HT1080 (cell line): ENCODE data around the gene SORCS2. TPM values are rescaled to one million over a fixed set of nuclear protein-coding genes. Genes with fewer than 3 reads are reported as not detected.

Source experiments
- DNase-seq: peaks from one replicate; pipeline ENCODE4 v3.0.0-alpha.2; 2015; ENCODE audit warnings: low read depth
- total RNA-seq: library from RNA; depleted of rRNA; stranded (reverse); fragments of >200 nt; shearing (Covaris generic); gene quantifications from 2 replicates; pipeline ENCODE4 v1.2.3, GENCODE V29; 2014

Gene SORCS2
- total RNA-seq, 1 experiment from 2014 or later, result 5.4 TPM

GRCh38 chr4:7399440-7400234 is 207.3 kb downstream of the SORCS2 start:
- DNase-seq, result no peak

DNA sequence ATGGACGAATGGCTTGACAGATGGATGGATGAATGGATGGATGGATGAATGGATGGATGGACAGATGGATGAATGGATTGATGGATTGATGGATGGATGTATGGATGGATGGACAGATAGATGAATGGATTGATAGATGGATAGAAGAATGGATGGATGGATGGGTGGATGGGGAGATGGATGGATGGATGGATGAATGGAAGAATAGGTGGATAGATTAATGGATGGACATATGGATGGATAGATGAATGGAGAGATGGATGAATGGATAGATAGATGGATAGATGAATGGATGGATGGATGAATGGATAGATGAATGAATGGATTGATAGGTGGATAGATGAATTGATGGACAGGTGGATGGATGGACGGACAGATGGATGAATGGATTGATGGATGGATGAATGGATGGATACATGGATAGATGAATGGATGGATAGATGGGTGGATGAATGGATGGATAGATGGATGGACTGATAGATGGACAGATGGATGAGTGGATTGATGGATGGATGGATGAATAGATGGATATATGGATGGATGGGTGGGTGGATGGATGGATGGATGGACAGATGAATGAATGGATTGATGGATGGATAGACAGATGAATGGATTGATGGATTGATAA is 208.4 kb downstream of the SORCS2 start:
- DNase-seq, result no peak

GRCh38 chr4:7402526-7402925 is 210.2 kb downstream of the SORCS2 start:
- DNase-seq, result no peak

GRCh38 chr4:7403001-7403400 is 210.7 kb downstream of the SORCS2 start:
- DNase-seq, result no peak

DNA sequence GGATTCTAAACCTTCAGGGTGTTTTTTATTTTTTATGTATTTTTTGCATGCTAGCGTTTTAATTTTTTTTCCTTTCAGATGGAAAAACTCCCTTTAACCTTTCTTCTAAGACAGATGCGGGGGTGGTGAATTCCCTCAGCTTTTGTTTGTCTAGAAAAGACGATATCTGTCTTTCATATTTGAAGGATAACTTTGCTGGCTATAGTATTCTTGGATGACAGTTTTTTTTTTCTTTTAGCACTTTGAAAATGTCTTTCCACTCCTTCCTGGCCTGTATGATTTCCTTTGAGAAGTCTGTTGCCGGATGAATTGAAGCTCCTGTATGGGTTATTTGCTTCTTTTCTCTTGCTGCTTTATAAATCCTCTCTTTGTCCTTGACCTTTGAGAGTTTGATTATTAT is 215.8 kb downstream of the SORCS2 start:
- no peak for DNase-seq

GRCh38 chr4:7410446-7410845 is 218.1 kb downstream of the SORCS2 start:
- DNase-seq, result no peak

DNA sequence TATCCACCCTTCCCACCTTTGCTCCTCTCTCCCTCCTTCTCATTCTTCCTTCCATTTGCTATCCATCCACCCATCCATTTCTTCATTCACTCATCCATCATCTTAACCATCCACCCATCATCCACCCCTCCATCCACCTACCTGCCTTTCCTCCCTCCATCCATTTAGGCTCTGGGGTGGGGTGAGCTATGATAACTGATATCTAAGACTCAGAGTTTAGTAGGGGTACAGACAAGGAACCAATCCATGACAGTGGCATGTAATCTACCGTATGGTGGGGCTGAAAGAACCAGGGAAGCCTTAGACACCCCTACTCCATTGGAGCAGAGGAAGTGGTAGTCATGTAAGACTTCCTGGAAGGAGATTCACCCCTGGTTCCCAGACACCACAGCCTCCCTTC is 219.2 kb downstream of the SORCS2 start:
- DNase-seq, result no peak

- DNase-seq, result no peak
Observed at GRCh38 chr4:7411896-7412553, 219.7 kb downstream of the SORCS2 start.

DNA sequence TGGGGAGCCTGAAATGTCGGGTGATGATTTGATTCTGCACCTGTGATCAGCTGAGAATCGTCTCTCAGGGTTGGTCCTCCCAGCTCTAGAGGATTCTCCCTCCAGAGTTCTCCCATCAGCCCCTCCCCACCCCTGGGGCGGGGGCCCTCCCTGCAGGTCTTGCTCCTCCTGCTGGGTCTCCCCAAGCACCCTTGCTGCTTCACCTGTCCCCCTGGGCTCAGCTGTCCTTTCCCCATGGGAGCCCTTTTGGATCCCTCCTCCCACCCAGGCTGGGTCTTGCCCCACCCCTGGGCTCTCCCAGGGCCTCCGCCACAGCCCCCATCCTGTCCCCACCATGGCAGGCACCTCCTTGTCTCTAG is 220.2 kb downstream of the SORCS2 start:
- no peak for DNase-seq

DNA sequence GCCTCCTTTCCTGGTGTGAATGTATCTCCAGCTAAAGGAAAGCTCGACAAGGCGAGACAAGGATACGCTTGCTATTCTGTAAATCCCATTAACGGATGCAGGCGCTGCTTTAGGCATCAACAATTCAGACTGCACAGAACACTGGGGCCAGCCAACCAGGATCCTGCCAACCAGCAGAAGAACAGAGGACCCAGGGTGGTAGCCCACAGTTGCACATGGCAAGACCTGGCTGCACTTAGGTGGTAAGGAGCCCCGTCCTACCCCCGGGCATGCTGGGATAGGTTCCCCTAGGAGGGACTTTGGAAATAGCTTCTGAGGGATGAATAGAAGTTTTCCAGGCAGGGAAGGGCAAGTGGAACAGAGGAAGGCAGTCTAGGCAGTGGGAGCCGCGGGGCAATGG is 221.7 kb downstream of the SORCS2 start:
- no peak for DNase-seq

GRCh38 chr4:7414736-7415510 is 222.6 kb downstream of the SORCS2 start:
- no peak for DNase-seq

DNA sequence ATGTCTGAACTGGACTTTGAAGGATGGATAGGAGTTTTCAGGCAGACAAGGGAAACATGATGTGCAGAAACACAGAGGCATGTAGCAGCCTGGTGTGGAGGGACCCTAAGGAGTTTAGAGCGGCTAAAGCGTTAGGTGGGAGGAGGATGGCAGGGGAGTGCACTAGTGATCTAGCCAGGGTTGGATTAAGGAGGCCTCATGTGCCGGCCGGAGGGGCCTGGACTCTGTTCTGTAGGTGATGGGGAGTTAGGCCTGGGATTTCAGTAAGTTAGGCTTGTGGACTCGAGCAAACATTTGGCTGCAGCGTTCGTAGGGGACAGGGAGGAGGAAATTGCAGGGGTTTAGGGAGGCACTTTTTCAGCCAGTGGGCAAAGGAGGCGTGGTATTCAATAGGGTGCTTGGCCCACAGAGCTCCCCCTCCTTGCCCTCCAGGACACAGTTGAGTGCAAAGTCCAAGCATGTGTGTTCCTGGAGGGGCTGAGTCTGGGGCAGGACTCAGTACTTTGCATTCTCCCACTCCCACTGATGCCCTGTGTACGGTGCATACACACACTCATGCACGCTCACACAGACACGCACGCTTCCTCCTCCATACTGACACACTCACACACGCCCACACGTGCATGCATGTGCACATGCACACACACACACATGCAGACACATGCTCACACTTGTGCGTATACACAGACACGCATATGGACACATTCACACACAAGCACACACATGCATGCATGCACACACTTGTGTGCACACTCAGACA is 223.8 kb downstream of the SORCS2 start:
- DNase-seq, result no peak

GRCh38 chr4:7416745-7417432 is 224.6 kb downstream of the SORCS2 start:
- DNase-seq, result no peak

GRCh38 chr4:7417639-7418038 is 225.3 kb downstream of the SORCS2 start:
- no peak for DNase-seq

GRCh38 chr4:7418131-7418943 is 226.0 kb downstream of the SORCS2 start:
- no peak for DNase-seq

DNA sequence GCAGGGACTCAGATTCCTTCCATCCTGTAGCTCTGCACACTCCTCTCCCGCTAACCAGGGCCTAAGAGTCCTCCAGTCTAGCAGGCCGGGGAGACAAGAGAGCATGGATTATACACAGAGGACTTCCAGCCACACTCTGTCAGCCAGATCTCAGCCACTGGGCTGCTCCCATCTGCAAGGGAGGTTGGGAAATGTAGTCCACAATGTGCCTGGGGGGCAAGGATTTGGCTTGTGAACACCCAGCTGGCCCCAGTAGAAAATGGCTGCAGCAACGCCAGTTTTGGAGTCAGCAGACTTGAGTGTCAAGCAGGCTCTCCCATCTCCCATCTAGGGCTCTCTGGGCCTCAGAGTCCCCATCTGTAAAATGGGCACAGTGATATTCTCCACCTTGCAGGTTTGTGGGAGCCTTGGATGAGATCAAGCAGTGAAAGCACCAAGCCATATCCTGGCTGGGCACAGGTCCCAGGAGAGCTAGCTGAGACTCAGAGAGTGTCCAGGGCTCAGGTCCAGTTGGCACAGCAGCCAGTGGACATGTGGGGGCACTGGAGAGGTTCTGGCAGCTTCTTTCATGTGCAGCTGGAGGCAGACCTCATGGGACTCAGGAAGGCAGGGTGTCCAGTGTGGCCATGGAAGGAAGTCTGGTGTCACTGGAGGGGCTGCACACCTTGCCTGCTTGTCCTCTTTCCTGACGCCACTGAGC is 227.8 kb downstream of the SORCS2 start:
- no peak for DNase-seq

DNA sequence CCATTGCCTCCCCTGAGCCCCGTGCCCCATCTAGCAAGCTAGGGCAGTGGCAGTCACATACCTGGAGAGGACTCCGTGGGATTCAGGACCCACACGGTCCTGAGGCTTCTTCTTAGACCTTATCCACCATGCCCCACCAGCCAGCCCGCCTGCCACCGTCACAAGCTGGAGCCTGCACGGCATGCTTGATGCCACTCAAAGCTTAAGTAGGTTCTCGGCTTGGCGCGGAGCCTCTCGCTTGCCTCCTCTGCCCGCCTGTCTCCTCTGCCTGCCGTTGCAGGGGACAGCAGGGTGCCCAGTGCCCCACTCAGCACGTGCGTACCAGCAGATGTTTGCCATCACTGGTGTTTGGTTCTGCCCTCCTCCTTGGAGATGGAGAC is 228.3 kb downstream of the SORCS2 start:
- no peak for DNase-seq

DNA sequence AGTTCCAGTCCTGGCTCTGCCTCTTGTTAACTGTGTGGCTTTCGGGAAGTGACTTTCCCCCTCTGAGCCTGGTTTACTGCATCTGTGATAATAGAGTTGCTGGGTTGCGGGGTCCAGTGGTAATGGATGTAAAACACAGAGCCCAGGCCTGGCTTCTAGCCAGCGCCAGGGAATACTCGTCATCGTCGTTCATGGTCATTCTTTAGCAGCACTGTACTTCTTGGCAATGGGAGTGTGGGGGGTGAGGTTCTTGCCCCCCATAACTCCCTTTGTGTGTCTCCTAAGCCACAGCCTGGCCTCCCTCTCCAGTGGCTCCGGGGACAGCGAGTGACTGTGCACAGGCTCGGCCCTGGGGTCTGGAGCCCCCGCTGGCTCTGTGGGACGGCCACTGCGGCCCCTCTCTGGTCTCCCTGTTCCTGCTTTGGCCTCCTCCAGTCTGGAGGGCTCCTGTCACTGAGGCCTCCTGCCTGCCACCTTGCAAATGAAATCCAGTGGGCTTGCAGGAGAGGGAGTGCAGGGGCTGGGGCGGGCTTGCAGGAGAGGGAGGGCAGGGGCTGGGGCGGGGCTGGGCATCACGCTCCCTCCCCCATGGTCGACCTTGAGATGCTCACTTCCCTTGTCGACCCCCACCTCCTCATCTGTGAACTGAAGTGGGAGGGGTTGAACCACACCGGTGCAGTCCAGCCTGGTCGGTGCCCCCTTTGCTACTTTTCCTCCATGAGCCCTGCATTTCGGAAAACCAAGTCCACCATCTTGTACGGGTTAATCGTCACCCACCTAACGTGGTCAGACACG is 229.2 kb downstream of the SORCS2 start:
- no peak for DNase-seq
